ENCODE results near the gene UNK. TPM values are rescaled to one million over a fixed set of nuclear protein-coding genes. Genes with fewer than 3 reads are reported as not detected.

Gene UNK
- total and polyA plus RNA-seq, 2 of the 13 experiments (the other 11 are each of a cell fraction or from before 2014, with no cell fraction given) = 31.6 to 33.0 TPM

GRCh38 chr17:75779250-75779986 is 5.2 kb upstream of the UNK start (continued):
- TF ChIP-seq RBAK (CRISPR knock-in tag; IDR thresholded peaks at IDR 0.05) (peak; percentile 72; the same call in 1 of the 2 replicates), ZNF333 (CRISPR knock-in tag; IDR thresholded peaks at IDR 0.05; ENCODE audit: borderline replicate concordance) (peak; percentile 97; the same call in 1 of the 2 replicates), RFX1 (IDR thresholded peaks at IDR 0.05) (no peak), TFDP2 (CRISPR knock-in tag; IDR thresholded peaks at IDR 0.05) (peak; percentile 62), DNMT3B (CRISPR knock-in tag; conservative IDR thresholded peaks at IDR 0.05) (peak; percentile 98), ZNF720 (CRISPR knock-in tag; IDR thresholded peaks at IDR 0.05) (no peak), FOXM1 (CRISPR knock-in tag; IDR thresholded peaks at IDR 0.05) (0 out of 2 replicates have a peak, but pooled peaks have one; percentile 84), NFAT5 (CRISPR knock-in tag; IDR thresholded peaks at IDR 0.05) (peak; percentile 97), ZNF251 (CRISPR knock-in tag; IDR thresholded peaks at IDR 0.05) (0 out of 2 replicates have a peak, but pooled peaks have one; percentile 88), HHEX (CRISPR knock-in tag; IDR thresholded peaks at IDR 0.05) (no peak), SNAPC5 (CRISPR knock-in tag; IDR thresholded peaks at IDR 0.05; ENCODE audit: borderline replicate concordance) (no peak), ZNF34 (CRISPR knock-in tag; IDR thresholded peaks at IDR 0.05; ENCODE audit: borderline replicate concordance) (no peak), CBFB (CRISPR knock-in tag; IDR thresholded peaks at IDR 0.05) (peak; percentile 88), DMTF1 (CRISPR knock-in tag; IDR thresholded peaks at IDR 0.05) (peak; percentile 66; the same call in 1 of the 2 replicates), ZFY (CRISPR knock-in tag; IDR thresholded peaks at IDR 0.05) (peak; percentile 92), KDM4B (CRISPR knock-in tag; IDR thresholded peaks at IDR 0.05) (peak; percentile 73), ASH2L (IDR thresholded peaks at IDR 0.05; ENCODE audit: insufficient read length, low read depth, low read length) (peak; percentile 96), GPBP1L1 (CRISPR knock-in tag; IDR thresholded peaks at IDR 0.05) (no peak), GTF2F1 (IDR thresholded peaks at IDR 0.05; ENCODE audit: low read length) (peak; percentile 99), ERF (CRISPR knock-in tag; IDR thresholded peaks at IDR 0.05) (peak; percentile 98)

Measured in HepG2 (cell line).